CD4-positive, alpha-beta T cell (primary cell): ENCODE data around the gene DRAXIN. TPM values are rescaled to one million over a fixed set of nuclear protein-coding genes. Genes with fewer than 3 reads are reported as not detected.

ENCODE experiments used
- ATAC-seq: fragments of 200-7000 bp; cut with Tn5 transposase; one replicate; pipeline ENCODE4 v1.10.0; 2022; ENCODE audit warnings: mild to moderate bottlenecking; ENCODE audit not compliant: poor library complexity
- CTCF ChIA-PET: fragments of 350-600 bp; sonication (Branson Sonifier 250); formaldehyde crosslinking; loops from one replicate; lab custom pipeline; 2021; ENCODE audit warnings: antibody characterized with exemption, inconsistent platforms; lab: Charles Lee
- POLR2A ChIA-PET: fragments of 350-600 bp; sonication (Branson Sonifier 250); formaldehyde crosslinking; loops from one replicate; lab custom pipeline; 2021; ENCODE audit warnings: antibody characterized with exemption, inconsistent platforms; lab: Charles Lee
- DNase-seq, 14 experiments: peaks; one replicate each; pipeline ENCODE4 v3.0.0-alpha.2; 2013 to 2020; ENCODE audit warnings: mixed read lengths in 2 of 14
- H3K27ac ChIP-seq, 2 donors: one replicate each; pipeline versions ENCODE4 v1.5.1 to v1.7.0; 2013; ENCODE audit warnings: low read length in 2 of 2, low read depth in 1 of 2, mild to moderate bottlenecking in 1 of 2
- H3K27me3 ChIP-seq, 2 experiments: 1 replicate in 1 of 2; 2 replicates in 1 of 2; pipeline versions ENCODE4 v1.6.1 to v1.7.0; 2013; ENCODE audit warnings: low read length in 2 of 2, control low read depth in 1 of 2, mild to moderate bottlenecking in 1 of 2, moderate library complexity in 1 of 2; ENCODE audit not compliant: insufficient read depth in 2 of 2, control insufficient read depth in 1 of 2
- H3K36me3 ChIP-seq: one replicate; pipeline ENCODE4 v1.6.1; 2013; ENCODE audit warnings: low read length, control low read depth; ENCODE audit not compliant: insufficient read depth
- H3K4me1 ChIP-seq: one replicate; pipeline ENCODE4 v1.6.1; 2013; ENCODE audit warnings: low read length, control low read depth; ENCODE audit not compliant: insufficient read depth
- H3K4me3 ChIP-seq: one replicate; pipeline ENCODE4 v1.5.1; 2013; ENCODE audit warnings: mild to moderate bottlenecking, low read length, moderate library complexity
- H3K9me3 ChIP-seq, 2 experiments: 1 replicate in 1 of 2; 2 replicates in 1 of 2; pipeline versions ENCODE4 v1.6.1 to v1.7.0; 2013; ENCODE audit warnings: low read length in 2 of 2, mild to moderate bottlenecking in 2 of 2, control low read depth in 1 of 2, moderate library complexity in 1 of 2; ENCODE audit not compliant: control insufficient read depth in 1 of 2, insufficient read depth in 1 of 2
- H3K27ac Mint-ChIP-seq: one replicate; pipeline ENCODE4 v1.8.0; 2020; ENCODE audit warnings: mixed read lengths
- H3K27me3 Mint-ChIP-seq: one replicate; pipeline ENCODE4 v1.8.0; 2021; ENCODE audit warnings: mixed read lengths
- H3K36me3 Mint-ChIP-seq: one replicate; pipeline ENCODE4 v1.8.0; 2021; ENCODE audit warnings: low read depth, mixed read lengths
- H3K4me1 Mint-ChIP-seq: one replicate; pipeline ENCODE4 v1.8.0; 2021; ENCODE audit warnings: low read depth, mixed read lengths
- H3K4me3 Mint-ChIP-seq: one replicate; pipeline ENCODE4 v1.8.0; 2020; ENCODE audit warnings: mild to moderate bottlenecking, mixed read lengths
- H3K9me3 Mint-ChIP-seq: one replicate; pipeline ENCODE4 v1.8.0; 2020; ENCODE audit warnings: mixed read lengths
- CTCF ChIP-seq: fragments of 200-600 bp; IDR thresholded peaks from one replicate; pipeline ENCODE4 v1.8.0; 2022; ENCODE audit warnings: antibody characterized with exemption, mild to moderate bottlenecking
- intact Hi-C, 2 experiments: fragments of 100-400 bp; cut with DNase I in 1 of 2; cut with micrococcal nuclease in 1 of 2; formaldehyde crosslinking; loops; one replicate each; pipeline versions ENCODE4 v1.15.1 to v1.9.0; 2023 to 2025; cut with DNase I, micrococcal nuclease
- total RNA-seq, 174 experiments: library from RNA in 2 of 174; stranded (reverse) in 2 of 174; gene quantifications; one replicate each; pipeline ENCODE4 v1.2.3 and lab custom pipeline; 2021 to 2026

The DRAXIN gene
- total RNA-seq, 2 experiments from 2014 or later: 0.05 to 0.08 TPM

GRCh38 chr1:11774753-11775152 is 83.2 kb downstream of the DRAXIN start:
- no peaks in the 10 kb centered on the region for H3K9me3 Mint-ChIP-seq
- no peak overlapping the region for H3K27ac Mint-ChIP-seq
- Histone ChIP-seq H3K27ac (no peak overlapping the region), H3K4me1 (no peaks in the 10 kb centered on the region), H3K9me3 (no peaks in the 10 kb centered on the region), H3K4me3 (no peak overlapping the region), H3K36me3 (no peaks in the 10 kb centered on the region), H3K27me3 (no peaks in the 10 kb centered on the region)
- TF ChIP-seq CTCF: no peak
- ChIA-PET CTCF (no interaction called here), POLR2A (no interaction called here)
- intact Hi-C loops: no loop called here
- no peaks in the 10 kb centered on the region for H3K4me1 Mint-ChIP-seq
- ATAC-seq (no peak), DNase-seq (no peak)
- no peaks in the 10 kb centered on the region for H3K27me3 Mint-ChIP-seq
- no peaks in the 10 kb centered on the region for H3K36me3 Mint-ChIP-seq
- H3K4me3 Mint-ChIP-seq: no peak overlapping the region

Other genes with a start within 250 kb of the DRAXIN start
- under 1 TPM; 0.55 to 0.56 TPM for gene DISP3, start 212.6 kb upstream of the DRAXIN start, total RNA-seq
- 1 to 10 TPM; 3.2 to 3.7 TPM for gene FBXO2, start 37.3 kb upstream of the DRAXIN start, total RNA-seq
- 10 to 100 TPM; 44.9 to 48.4 TPM for gene FBXO44, start 36.8 kb upstream of the DRAXIN start, total RNA-seq
- gene FBXO6, start 27.5 kb upstream of the DRAXIN start, total RNA-seq: 1 to 10 TPM; 1.6 to 1.9 TPM
- gene MAD2L2, start 10.6 kb upstream of the DRAXIN start, total RNA-seq: 10 to 100 TPM; 24.6 to 28.3 TPM
- 10 to 100 TPM; 21.3 to 21.8 TPM for gene AGTRAP, start 44.4 kb downstream of the DRAXIN start, total RNA-seq
- gene C1orf167, start 70.5 kb downstream of the DRAXIN start, total RNA-seq: not detected
- 10 to 100 TPM; 30.8 to 31.3 TPM for gene MTHFR, start 114.3 kb downstream of the DRAXIN start, total RNA-seq
- gene CLCN6, start 114.5 kb downstream of the DRAXIN start, total RNA-seq: 10 to 100 TPM; 10.9 to 11.2 TPM
- not detected for gene NPPA, start 156.1 kb downstream of the DRAXIN start, total RNA-seq
- gene NPPB, start 167.2 kb downstream of the DRAXIN start, total RNA-seq: not detected
- gene KIAA2013, start 234.7 kb downstream of the DRAXIN start, total RNA-seq: 1 to 10 TPM; 7.6 to 8.3 TPM
- 1 to 10 TPM; 1.6 to 1.8 TPM for gene PLOD1, start 243.0 kb downstream of the DRAXIN start, total RNA-seq